Upper lobe of right lung (tissue), 1 donor: ENCODE data around the gene MAPK6. TPM values are rescaled to one million over a fixed set of nuclear protein-coding genes. Genes with fewer than 3 reads are reported as not detected.

Experiments
- ATAC-seq: fragments of 200-7000 bp; cut with Tn5 transposase; one replicate; pipeline ENCODE4 v1.9.1; 2020; ENCODE audit warnings: mild to moderate bottlenecking, moderate library complexity
- DNase-seq: peaks from one replicate; pipeline ENCODE4 v3.0.0-alpha.2; 2020
- H3K27ac ChIP-seq: fragments of 200-600 bp; one replicate; pipeline ENCODE4 v1.8.0; 2022
- H3K27me3 ChIP-seq: fragments of 200-600 bp; one replicate; pipeline ENCODE4 v1.8.0; 2022; ENCODE audit warnings: mild to moderate bottlenecking
- H3K36me3 ChIP-seq: fragments of 200-600 bp; one replicate; pipeline ENCODE4 v1.8.0; 2022
- H3K4me1 ChIP-seq: fragments of 200-600 bp; one replicate; pipeline ENCODE4 v1.8.0; 2022
- H3K4me3 ChIP-seq: fragments of 200-600 bp; one replicate; pipeline ENCODE4 v1.8.0; 2022; ENCODE audit warnings: mild to moderate bottlenecking
- H3K9me3 ChIP-seq: fragments of 200-600 bp; one replicate; pipeline ENCODE4 v1.8.0; 2022
- CTCF ChIP-seq: fragments of 200-600 bp; IDR thresholded peaks from one replicate; pipeline ENCODE4 v1.8.0; 2022; ENCODE audit warnings: antibody characterized with exemption
- intact Hi-C: fragments of 100-400 bp; cut with DNase I; formaldehyde crosslinking; loops from one replicate; pipeline ENCODE4 v1.11.0; 2022
- total RNA-seq: library from RNA; stranded (reverse); fragmentation: NEBNext Ultra II Directional; extraction: Animal tissue kit (Norgen Biotek cat#: 25700); gene quantifications from one replicate; pipeline ENCODE4 v1.2.1, GENCODE V29; 2021
- donor health status: DM: no; HTN: yes; CAD: no; lungs with severe emphysema.

The MAPK6 gene
- total RNA-seq, 1 donor from 2014 or later, result 20.9 TPM

DNA sequence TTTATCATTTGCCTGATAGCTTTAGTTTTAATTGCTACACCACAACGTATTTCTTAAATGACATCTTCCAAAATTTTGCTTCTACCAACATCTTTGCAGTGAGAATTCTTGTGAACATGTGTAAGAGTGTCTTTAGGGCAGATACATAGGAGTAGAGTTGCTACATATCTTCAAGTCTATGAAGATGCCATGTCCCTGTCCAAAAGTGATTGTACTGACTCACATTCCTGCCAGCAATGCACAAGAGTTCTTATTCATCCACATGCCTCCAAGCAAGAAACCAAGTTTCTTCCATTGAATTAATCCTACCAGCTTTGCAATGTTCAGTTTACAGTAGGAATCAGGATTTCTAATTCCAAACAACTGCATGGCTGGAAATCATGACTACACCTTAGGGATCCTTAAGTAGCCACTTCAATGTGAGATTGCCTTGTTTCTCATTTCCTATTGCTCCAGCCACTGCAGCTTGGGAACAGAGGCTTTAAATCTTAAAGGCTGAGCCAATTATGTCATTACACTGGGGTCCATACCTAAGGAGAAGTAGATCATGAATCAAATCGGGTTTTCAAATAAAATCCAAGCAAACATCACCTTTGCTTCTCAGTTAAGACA lies 49.1 kb downstream of the MAPK6 start:
- DNase-seq, result no peak
- Histone ChIP-seq H3K9me3 (no peaks in the 10 kb centered on the region), H3K4me3 (no peak overlapping the region), H3K36me3 (peaks cover 26% of the 10 kb centered on the region), H3K27me3 (no peaks in the 10 kb centered on the region), H3K27ac (no peak overlapping the region), H3K4me1 (no peaks in the 10 kb centered on the region)
- TF ChIP-seq CTCF, result no peak
- intact Hi-C loops, result no loop called here
- peak; percentile 15 for ATAC-seq

GRCh38 chr15:52069559-52069958 lies 50.5 kb downstream of the MAPK6 start:
- no peaks in the 10 kb centered on the region for H3K9me3 ChIP-seq
- intact Hi-C loops, result no loop called here
- H3K4me1 ChIP-seq, result no peaks in the 10 kb centered on the region
- ATAC-seq (no peak), DNase-seq (no peak)
- no peaks in the 10 kb centered on the region for H3K27me3 ChIP-seq
- H3K27ac ChIP-seq, result no peak overlapping the region
- no peak for TF ChIP-seq CTCF
- H3K36me3 ChIP-seq, result peaks cover 11% of the 10 kb centered on the region
- H3K4me3 ChIP-seq, result no peak overlapping the region

GRCh38 chr15:52071570-52071969 lies 52.6 kb downstream of the MAPK6 start:
- no peak overlapping the region for H3K4me3 ChIP-seq
- TF ChIP-seq CTCF, result no peak
- H3K9me3 ChIP-seq, result no peaks in the 10 kb centered on the region
- DNase-seq, result no peak
- H3K27me3 ChIP-seq, result no peaks in the 10 kb centered on the region
- H3K27ac ChIP-seq, result peak overlapping the region; percentile 36
- H3K36me3 ChIP-seq, result no peaks in the 10 kb centered on the region
- intact Hi-C loops, result no loop called here
- peak; percentile 95 for ATAC-seq
- H3K4me1 ChIP-seq, result no peaks in the 10 kb centered on the region

DNA sequence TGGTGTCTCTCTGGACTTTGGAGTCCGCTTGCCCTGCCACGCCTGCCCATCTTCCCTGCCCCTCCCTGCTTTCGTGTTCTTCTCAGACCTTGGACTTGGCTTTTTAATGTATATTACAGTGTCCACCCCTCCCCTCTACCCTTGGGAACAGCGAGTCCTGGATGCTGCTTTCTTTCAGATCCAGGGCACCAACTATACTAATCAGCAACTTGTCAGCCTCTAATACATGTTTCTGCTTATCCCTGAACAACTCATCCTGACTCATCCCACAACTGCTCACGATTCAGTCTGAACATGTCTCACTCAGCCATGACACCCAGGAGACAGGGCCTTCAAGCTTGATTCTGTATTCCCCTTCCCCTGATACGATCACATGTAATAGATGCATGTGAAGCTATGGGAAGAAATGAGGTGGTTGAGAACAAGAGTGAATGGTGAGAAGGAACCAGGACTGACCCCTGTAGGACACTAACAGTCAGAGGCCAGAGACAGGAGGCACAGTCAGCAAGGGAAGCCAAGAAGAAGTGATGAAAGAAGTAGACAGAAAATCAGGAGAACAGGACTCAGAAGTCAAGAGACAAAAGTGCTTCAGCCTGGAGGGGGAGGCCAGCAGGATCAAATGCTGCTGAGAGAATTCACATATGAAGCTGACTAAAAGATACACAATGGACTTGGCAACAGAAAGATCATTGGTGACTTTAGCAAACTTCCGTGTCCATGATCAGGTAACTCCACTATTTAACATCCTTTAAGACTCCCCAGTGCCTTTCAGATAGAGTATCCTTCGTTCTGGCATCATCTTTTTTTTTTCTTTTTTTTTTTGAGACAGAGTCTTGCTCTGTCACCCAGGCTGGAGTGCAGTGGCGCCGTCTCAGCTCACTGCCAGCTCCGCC lies 58.1 kb downstream of the MAPK6 start:
- Histone ChIP-seq H3K9me3 (no peaks in the 10 kb centered on the region), H3K27me3 (no peaks in the 10 kb centered on the region), H3K4me3 (no peak overlapping the region), H3K36me3 (no peaks in the 10 kb centered on the region), H3K27ac (no peak overlapping the region), H3K4me1 (peaks cover 3% of the 10 kb centered on the region)
- no peak for TF ChIP-seq CTCF
- intact Hi-C loops, result no loop called here
- ATAC-seq (no peak), DNase-seq (no peak)

DNA sequence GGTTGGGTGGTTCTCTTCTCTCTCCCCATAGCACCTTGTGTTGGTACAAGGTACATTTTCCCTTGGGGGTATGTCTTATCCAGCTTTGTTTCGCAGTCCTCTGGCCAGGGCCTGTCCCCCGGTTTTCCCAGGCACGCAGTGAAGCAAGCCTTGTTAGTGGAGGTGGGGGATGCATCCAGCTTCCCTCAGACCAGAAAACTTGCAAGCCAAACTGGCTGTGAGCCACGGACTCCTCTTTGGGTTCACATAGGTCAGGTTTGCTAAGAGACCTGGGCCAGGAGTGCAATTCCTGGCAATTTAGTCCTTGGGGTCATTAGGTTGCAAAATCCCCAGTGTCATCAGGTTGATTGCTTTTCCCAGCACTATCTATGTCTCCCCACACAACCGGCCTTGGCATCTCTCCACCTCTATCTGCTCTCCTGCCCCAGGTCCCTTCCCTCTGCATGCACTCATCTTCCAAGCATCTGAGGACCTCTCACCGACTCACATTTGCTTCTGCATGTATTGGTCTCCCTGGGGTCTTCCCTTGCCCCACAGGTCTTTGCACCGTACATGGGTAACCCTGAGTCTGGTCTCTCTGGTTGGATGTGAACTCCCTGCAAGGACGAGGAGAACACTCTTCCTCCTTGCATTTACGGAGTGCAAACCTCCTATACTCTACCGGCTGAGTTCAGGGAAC lies 59.3 kb downstream of the MAPK6 start:
- no peak overlapping the region for H3K27ac ChIP-seq
- H3K4me3 ChIP-seq, result no peak overlapping the region
- intact Hi-C loops, result no loop called here
- no peaks in the 10 kb centered on the region for H3K9me3 ChIP-seq
- H3K27me3 ChIP-seq, result no peaks in the 10 kb centered on the region
- peaks cover 3% of the 10 kb centered on the region for H3K4me1 ChIP-seq
- H3K36me3 ChIP-seq, result no peaks in the 10 kb centered on the region
- ATAC-seq, result no peak
- no peak for TF ChIP-seq CTCF
- no peak for DNase-seq
